Calu3 (cell line): ENCODE results near the gene SMARCAD1. TPM values are rescaled to one million over a fixed set of nuclear protein-coding genes. Genes with fewer than 3 reads are reported as not detected.

Experiments
- BruUV-seq: library from RNA; stranded (reverse); fragments of 400-500 nt; replicated peaks from 2 replicates; lab custom pipeline; 2021; lab: Mats Ljungman, UMichigan
- CTCF ChIA-PET: fragments of 300-600 bp; sonication (Branson Sonifier 250); formaldehyde crosslinking; loops from one replicate; lab custom pipeline; 2022; ENCODE audit warnings: antibody characterized with exemption; lab: Charles Lee
- DNase-seq: peaks from one replicate; pipeline ENCODE4 v3.0.0; 2022
- H3K27ac Mint-ChIP-seq: one replicate; pipeline ENCODE4 v1.8.0; 2022; ENCODE audit warnings: mixed read lengths; ENCODE audit not compliant: unreplicated experiment
- H3K27me3 Mint-ChIP-seq: one replicate; pipeline ENCODE4 v1.8.0; 2022; ENCODE audit warnings: mixed read lengths; ENCODE audit not compliant: unreplicated experiment
- H3K36me3 Mint-ChIP-seq: one replicate; pipeline ENCODE4 v1.8.0; 2022; ENCODE audit warnings: mild to moderate bottlenecking, moderate library complexity, mixed read lengths; ENCODE audit not compliant: insufficient read depth, unreplicated experiment
- H3K4me1 Mint-ChIP-seq: one replicate; pipeline ENCODE4 v1.8.0; 2022; ENCODE audit warnings: mild to moderate bottlenecking, low read depth, mixed read lengths; ENCODE audit not compliant: unreplicated experiment
- H3K4me3 Mint-ChIP-seq: one replicate; pipeline ENCODE4 v1.8.0; 2022; ENCODE audit warnings: mild to moderate bottlenecking, low read depth, moderate library complexity, mixed read lengths; ENCODE audit not compliant: unreplicated experiment
- H3K9me3 Mint-ChIP-seq: one replicate; pipeline ENCODE4 v1.8.0; 2022; ENCODE audit warnings: low read depth, mixed read lengths; ENCODE audit not compliant: unreplicated experiment
- intact Hi-C: fragments of 100-400 bp; cut with micrococcal nuclease; formaldehyde crosslinking; loops from one replicate; pipeline ENCODE4 v1.10.0; 2022; ENCODE audit not compliant: unreplicated experiment
- total RNA-seq: library from RNA; stranded (reverse); gene quantifications from 2 replicates; pipeline ENCODE4 v1.2.3, GENCODE V29; 2022
- TF ChIP-seq, protein P1 (sequence below): fragments of 200-600 bp; IDR thresholded peaks from one replicate; pipeline ENCODE4 v1.8.0; 2022; ENCODE audit warnings: antibody characterized with exemption; ENCODE audit not compliant: unreplicated experiment

SMARCAD1 gene
- total RNA-seq, 1 experiment from 2014 or later, result 15.8 TPM

GRCh38 chr4:94160774-94161173, 46.9 kb upstream of the SMARCAD1 start:
- TF ChIP-seq, protein P1, sequence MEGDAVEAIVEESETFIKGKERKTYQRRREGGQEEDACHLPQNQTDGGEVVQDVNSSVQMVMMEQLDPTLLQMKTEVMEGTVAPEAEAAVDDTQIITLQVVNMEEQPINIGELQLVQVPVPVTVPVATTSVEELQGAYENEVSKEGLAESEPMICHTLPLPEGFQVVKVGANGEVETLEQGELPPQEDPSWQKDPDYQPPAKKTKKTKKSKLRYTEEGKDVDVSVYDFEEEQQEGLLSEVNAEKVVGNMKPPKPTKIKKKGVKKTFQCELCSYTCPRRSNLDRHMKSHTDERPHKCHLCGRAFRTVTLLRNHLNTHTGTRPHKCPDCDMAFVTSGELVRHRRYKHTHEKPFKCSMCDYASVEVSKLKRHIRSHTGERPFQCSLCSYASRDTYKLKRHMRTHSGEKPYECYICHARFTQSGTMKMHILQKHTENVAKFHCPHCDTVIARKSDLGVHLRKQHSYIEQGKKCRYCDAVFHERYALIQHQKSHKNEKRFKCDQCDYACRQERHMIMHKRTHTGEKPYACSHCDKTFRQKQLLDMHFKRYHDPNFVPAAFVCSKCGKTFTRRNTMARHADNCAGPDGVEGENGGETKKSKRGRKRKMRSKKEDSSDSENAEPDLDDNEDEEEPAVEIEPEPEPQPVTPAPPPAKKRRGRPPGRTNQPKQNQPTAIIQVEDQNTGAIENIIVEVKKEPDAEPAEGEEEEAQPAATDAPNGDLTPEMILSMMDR, result no peak
- H3K4me3 Mint-ChIP-seq, result no peak overlapping the region
- H3K27ac Mint-ChIP-seq, result no peak overlapping the region
- no peaks in the 10 kb centered on the region for H3K9me3 Mint-ChIP-seq
- intact Hi-C loops, result no loop called here
- DNase-seq, result no peak
- H3K36me3 Mint-ChIP-seq, result no peaks in the 10 kb centered on the region
- CTCF ChIA-PET, result interaction anchor here (0.6 kb wide), 1 partner anchor 7 kb away, joined by 6 read pairs; no protein-coding TSS in a partner anchor
- H3K4me1 Mint-ChIP-seq, result no peaks in the 10 kb centered on the region
- H3K27me3 Mint-ChIP-seq, result no peaks in the 10 kb centered on the region
- no TSS peak for BruUV-seq

GRCh38 chr4:94165256-94165655, 42.4 kb upstream of the SMARCAD1 start:
- CTCF ChIA-PET, result no interaction called here
- Mint-ChIP-seq H3K4me1 (no peaks in the 10 kb centered on the region), H3K36me3 (no peaks in the 10 kb centered on the region), H3K27ac (no peak overlapping the region), H3K4me3 (no peak overlapping the region), H3K9me3 (no peaks in the 10 kb centered on the region), H3K27me3 (no peaks in the 10 kb centered on the region)
- no TSS peak for BruUV-seq
- intact Hi-C loops, result no loop called here
- DNase-seq, result no peak
- TF ChIP-seq, protein P1, result no peak

DNA sequence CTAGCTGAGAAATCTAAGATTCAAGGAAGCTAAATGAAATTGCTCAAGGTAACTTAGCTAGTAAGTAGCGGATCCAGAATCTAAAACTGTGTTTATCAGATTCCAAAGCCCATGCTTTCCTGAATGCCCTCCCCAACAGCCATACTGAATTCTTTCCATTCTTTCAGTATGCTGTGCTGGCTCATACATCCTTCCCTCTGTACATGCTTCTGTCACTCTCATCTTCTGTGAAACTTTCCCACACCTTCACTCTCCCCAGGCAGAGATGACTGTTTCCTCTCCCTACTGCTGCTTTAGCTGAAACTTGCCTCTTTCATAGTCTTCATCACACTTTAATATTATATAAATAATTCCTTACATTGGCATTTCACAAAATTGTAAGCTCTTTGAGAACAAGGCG, 39.3 kb upstream of the SMARCAD1 start:
- CTCF ChIA-PET, result no interaction called here
- H3K4me1 Mint-ChIP-seq, result no peaks in the 10 kb centered on the region
- no peaks in the 10 kb centered on the region for H3K27me3 Mint-ChIP-seq
- no peaks in the 10 kb centered on the region for H3K9me3 Mint-ChIP-seq
- H3K27ac Mint-ChIP-seq, result no peak overlapping the region
- H3K4me3 Mint-ChIP-seq, result no peak overlapping the region
- intact Hi-C loops, result no loop called here
- no peak for DNase-seq
- H3K36me3 Mint-ChIP-seq, result no peaks in the 10 kb centered on the region
- TF ChIP-seq, protein P1, result no peak
- BruUV-seq, result no TSS peak

DNA sequence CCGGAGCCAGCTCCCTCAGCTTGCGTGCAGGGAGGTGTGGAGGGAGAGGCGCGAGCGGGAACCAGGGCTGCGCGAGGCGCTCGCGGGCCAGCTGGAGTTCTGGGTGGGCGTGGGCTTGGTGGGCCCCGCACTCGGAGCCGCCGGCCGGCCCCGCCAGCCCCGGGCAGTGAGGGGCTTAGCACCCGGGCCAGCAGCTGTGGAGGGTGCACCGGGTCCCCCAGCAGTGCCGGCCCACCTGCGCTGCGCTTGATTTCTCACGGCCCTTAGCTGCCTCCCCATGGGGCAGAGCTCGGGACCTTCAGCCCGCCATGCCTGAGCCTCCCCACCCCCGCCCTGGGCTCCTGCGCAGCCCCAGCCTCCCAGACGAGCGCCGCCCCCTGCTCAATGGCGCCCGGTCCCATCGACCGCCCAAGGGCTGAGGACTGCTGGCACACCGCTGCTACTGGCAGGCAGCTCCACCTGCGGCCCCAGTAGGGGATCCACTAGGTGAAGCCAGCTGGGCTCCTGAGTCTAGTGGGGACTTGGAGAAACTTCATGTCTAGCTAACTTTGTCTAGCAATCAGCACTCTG, 37.8 kb upstream of the SMARCAD1 start:
- intact Hi-C loops, result no loop called here
- H3K9me3 Mint-ChIP-seq, result no peaks in the 10 kb centered on the region
- no peak for DNase-seq
- no peaks in the 10 kb centered on the region for H3K36me3 Mint-ChIP-seq
- BruUV-seq, result no TSS peak
- TF ChIP-seq, protein P1, result no peak
- H3K27me3 Mint-ChIP-seq, result no peaks in the 10 kb centered on the region
- H3K27ac Mint-ChIP-seq, result no peak overlapping the region
- no peaks in the 10 kb centered on the region for H3K4me1 Mint-ChIP-seq
- CTCF ChIA-PET, result no interaction called here
- no peak overlapping the region for H3K4me3 Mint-ChIP-seq
